Measurements from ENCODE around the gene TMSB4X.
"Not testable (repeated sequence)": the region's sequence is repeated elsewhere in the genome, so short reads cannot be mapped to it uniquely, and the experiment has no call there.

Gene TMSB4X

DNA sequence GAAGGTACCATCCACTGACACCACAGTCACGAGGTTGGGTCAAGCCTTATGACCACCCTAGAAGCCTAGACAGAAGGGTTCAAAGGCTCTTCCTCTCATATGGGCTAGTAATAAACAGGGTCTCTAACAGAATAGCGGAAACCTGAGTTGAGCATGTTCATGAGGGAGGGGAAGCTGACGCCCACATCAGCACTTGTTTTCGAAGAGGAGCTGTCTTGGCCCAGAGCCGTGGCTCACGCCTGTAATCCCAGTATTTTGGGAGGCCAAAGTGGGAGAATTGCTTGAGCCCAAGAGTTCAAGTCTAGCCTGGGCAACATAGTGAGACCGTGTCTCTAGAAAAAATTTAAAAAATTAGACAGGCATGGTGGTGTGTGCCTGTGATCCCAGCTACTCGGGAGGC is 21.5 kb upstream of the TMSB4X start:
- no peak for DNase-seq (ENCODE audit: low read depth)
- no peak overlapping the region for H3K4me3 ChIP-seq (ENCODE audit: low read depth, low read length)

DNA sequence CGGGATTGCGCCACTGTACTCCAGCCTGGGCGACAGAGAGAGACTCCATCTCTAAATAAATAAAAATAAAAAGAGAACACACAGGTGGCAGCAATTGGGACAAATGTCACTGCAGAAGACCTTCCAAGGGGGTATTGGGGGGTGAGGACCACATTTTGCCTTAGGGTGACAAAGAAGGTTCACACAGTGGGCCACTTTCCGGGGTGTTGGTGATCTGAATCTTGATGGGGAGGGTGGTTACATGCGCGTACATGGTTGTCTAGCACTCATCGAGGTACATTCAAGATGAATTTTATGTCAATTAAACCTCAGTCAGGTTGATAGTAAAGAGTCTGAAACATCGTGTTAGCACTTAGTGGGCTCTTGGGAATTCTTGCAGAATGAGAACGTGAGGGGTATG is 20.5 kb upstream of the TMSB4X start:
- no peak for DNase-seq (ENCODE audit: low read depth)
- H3K4me3 ChIP-seq (ENCODE audit: low read depth, low read length), result no peak overlapping the region

DNA sequence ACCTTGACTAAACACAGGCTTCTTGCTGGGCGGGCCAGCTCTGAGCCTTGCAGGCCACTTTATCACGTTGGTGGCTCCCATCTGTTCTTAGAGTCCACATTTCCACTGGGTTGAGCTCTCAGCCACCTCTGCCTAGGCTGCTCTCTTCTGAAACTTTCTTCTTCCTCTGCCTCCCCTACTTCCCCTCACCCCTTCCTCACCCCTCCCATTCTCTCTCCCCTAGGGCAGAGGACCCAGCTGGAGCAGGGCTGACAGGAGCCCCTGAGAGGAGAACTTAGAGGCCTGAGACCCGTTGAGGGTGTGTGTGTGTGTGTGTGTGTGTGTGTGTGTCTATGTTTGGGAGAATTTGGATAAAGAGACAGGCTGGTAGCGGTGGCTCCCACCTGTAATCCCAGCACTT is 19.9 kb upstream of the TMSB4X start:
- DNase-seq (ENCODE audit: low read depth), result no peak

DNA sequence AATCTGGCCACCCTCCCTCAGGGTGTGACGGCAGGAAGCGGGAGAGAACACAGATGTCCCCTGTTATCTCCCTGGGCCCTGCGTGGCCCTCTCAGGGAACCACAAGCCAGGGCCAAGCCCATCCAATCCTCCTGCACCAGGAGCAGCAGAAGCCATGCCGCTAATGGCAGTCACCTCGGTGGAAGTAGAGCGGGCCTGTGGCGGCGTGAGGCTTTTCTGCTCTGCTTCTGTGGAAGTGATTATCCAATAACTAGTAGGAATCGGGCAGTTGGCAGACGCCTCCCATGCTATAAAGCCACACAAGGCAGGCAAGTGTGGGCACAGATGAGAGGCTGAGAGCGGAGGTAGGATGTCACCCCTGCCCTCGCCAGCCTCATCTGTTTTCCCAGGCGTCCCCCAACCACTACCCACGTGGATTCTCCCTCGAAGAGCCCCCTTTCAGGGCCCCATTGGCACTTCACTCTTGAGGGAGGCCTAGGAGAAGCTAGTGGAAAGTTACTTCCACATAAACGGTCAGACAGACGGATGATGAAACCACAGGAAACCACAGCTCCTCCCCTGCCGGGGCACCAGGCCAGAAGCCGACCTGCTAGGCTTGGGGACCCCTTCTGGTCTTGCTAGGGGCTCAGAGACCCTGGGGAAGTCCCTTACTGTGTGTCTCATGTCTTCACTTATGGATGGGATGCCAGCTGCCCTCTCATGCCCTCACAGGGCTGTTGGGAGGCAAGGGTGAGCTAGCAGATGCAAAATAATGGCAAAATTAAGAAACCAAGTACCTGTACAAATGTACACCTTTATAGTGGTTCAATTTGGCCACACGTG is 18.8 kb upstream of the TMSB4X start:
- no peak overlapping the region for H3K4me3 ChIP-seq (ENCODE audit: low read depth, low read length)
- DNase-seq (ENCODE audit: low read depth), result peak; percentile 67

More for the DNA sequence above, 19.9 kb upstream of the TMSB4X start:
- H3K4me3 ChIP-seq (ENCODE audit: low read depth, low read length), result no peak overlapping the region

DNA sequence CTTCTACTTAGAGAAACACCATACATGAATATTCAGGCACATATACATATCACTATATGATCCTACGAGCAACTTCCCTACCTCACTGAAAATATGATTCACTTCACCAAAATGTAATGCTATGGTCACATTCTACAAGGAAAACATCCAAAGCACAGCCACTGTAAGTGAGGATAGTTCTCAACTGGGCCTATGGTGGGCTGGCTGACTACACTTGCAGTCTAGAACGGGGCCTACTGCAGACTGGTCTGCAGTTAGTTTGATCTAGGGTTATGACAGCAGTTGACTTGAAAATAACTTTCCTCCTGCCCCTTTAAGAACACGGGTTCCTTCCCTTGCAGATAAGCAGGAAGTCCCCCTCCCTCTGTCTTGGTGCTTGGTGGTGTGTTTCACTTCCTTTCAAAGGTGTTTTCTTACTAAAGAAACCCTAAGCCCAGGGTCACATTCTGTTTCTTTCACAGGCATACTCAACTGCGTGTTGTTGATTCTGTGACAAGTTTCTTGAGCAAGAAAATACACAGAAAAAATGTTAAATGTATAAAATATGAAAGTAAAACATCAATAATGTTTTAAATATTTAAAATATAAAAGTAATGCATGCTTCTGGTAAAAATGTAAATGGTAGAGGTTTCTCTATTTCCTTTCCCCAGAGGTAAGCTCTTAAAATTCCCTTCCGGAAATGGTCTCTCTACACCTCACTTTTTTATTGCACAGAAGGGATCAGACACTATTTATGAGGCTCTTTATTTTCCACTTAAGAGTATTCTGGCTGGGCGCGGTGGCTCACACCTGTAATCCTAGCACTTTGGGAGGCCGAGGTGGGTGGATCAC is 18.0 kb upstream of the TMSB4X start:
- DNase-seq (ENCODE audit: low read depth), result no peak
- H3K4me3 ChIP-seq (ENCODE audit: low read depth, low read length), result no peak overlapping the region

DNA sequence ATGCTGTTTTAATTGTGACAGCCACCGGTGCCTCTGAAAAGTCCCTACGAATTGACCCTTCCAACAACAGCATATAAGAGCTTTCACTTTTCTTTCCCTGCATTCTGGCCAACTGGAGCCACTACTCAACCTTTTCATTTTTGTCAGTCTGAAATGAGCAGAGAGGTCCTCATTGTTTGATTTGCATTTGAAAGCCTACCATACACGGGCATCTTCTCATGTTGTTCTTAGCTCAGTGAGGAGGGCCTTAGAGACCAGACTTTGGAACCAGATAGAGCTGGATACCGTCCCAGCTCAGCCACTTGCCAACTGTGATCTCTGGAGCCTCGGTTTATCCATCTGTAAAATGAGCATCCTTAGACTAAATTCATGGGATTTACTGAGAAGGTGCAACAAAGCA is 16.9 kb upstream of the TMSB4X start:
- no peak overlapping the region for H3K4me3 ChIP-seq (ENCODE audit: low read depth, low read length)
- no peak for DNase-seq (ENCODE audit: low read depth)

DNA sequence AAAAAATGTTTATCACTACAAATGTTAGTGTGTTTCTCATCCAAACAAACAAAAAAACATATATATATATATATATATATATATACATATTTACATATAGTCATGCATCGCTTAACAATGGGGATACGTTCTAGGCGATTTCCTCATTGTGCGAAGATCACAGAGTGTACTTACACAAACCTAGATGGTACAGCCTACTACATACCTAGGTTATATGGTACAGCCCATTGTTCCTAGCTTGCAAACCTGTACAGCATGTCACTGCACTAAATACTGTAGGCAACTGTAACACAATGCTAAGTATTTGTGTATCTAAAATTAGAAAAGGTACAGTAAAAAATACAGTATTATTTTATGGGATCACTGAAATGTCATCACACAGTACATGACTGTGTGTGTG is 16.4 kb upstream of the TMSB4X start:
- no peak overlapping the region for H3K4me3 ChIP-seq (ENCODE audit: low read depth, low read length)
- no peak for DNase-seq (ENCODE audit: low read depth)

DNA sequence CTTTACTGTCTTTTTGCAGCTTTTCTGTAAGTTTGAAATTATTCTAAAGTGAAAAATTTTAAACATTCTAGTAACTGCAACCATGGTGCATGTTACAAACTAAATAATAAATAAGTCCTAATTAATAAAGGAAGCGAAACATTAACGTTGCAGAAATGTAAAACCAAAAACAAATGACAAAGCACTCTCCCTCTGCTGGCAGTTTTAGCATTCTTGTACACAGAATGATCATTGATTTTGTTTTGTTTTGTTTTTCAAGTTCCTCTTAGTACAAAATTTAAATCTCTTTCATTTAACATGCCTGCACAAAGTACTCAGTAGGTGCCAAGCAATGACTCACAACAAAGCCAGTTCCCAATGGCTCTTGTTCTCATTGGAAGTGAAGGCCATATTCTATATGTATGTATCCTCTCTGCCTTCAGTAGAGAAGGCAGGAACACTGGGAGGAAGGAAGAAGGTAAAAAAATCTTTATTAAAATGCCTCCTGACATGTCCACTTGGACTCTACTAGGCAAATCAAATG is 13.7 kb upstream of the TMSB4X start:
- no peak for DNase-seq (ENCODE audit: low read depth)
- no peak overlapping the region for H3K4me3 ChIP-seq (ENCODE audit: low read depth, low read length)

DNA sequence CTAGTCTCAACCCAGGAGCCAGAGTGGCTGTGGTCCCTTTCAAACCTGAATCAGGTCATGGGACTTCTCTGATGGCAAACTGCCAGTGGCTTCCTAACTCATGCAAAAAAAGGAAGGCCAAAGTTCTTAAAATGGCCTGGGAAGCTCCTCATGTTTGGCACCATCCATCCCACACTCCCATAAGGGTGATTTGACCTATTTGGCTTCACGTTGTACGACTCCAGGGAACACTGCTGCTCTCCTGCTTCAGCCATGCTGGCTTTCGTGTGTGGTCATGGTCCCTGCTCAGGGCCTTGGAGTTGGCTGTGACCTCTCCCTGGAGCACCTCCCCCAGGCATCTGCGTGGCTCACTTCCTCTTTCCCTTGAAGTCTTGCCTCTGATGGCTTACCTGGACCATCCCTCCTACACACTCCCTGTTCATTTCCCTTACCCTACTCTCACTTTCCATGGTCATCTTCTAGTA is 12.8 kb upstream of the TMSB4X start:
- no peak overlapping the region for H3K4me3 ChIP-seq (ENCODE audit: low read depth, low read length)
- DNase-seq (ENCODE audit: low read depth), result no peak

DNA sequence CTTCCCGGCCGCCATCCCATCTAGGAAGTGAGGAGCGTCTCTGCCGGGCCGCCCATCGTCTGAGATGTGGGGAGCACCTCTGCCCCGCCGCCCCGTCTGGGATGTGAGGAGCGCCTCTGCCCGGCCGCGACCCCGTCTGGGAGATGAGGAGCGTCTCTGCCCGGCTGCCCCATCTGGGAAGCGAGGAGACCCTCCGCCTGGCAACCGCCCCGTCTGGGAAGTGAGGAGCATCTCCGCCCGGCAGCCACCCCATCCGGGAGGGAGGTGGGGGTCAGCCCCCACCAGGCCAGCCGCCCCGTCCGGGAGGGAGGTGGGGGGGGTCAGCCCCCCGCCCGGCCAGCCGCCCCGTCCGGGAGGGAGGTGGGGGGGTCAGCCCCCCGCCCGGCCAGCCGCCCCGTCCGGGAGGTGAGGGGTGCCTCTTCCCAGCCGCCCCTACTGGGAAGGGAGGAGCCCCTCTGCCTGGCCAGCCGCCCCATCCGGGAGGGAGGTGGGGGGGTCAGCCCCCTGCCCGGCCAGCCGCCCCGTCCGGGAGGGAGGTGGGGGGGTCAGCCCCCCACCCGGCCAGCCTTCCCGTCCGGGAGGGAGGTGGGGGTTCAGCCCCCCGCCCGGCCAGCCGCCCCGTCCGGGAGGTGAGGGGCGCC is 11.6 kb upstream of the TMSB4X start:
- not testable (repeated sequence) for H3K4me3 ChIP-seq (ENCODE audit: low read depth, low read length); DNase-seq (ENCODE audit: low read depth)

DNA sequence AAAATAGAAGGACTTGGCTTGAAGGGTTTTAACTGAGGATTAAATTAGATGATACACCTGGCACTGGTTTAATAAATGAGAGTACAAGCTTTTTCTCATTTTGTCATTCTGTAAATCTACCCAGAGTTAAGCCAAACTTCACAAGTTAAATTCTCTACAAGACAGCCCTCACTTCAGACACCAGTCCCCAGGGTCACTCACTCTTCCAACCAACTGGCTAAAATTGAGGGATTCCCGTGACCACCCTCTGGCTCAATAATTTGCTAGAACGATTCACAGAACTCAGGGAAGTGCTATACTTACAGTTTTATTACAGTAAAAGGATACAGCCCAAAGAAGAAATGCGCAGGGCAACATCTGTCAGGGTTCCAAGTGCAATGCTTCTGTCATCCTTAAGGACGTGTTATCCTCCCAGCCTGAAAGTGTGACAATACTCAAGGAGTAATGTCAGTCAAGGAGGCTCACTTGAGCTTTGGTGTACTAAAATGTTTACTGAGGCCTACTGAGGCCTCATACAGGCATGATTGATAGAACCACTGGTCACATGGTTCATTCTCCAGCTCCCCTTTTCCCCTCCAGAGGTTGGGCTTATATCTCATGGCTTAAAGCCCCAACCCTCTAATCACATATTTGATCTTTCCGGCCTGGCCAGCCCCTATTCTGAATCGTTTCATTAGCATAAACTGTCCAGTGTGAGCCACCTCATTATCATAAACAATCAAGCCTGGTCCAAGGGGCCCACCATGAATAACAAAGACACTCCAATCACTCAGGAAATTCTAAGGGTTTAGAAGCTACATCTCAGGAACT is 9.6 kb upstream of the TMSB4X start:
- no peak overlapping the region for H3K4me3 ChIP-seq (ENCODE audit: low read depth, low read length)
- DNase-seq (ENCODE audit: low read depth), result no peak

GRCh38 chrX:12966151-12966550 is 8.8 kb upstream of the TMSB4X start:
- DNase-seq (ENCODE audit: low read depth), result no peak
- no peak overlapping the region for H3K4me3 ChIP-seq (ENCODE audit: low read depth, low read length)

GRCh38 chrX:12967711-12968465 is 7.0 kb upstream of the TMSB4X start:
- no peak for DNase-seq (ENCODE audit: low read depth)

GRCh38 chrX:12970691-12971202 is 4.2 kb upstream of the TMSB4X start:
- DNase-seq (ENCODE audit: low read depth), result peak; percentile 52
- H3K4me3 ChIP-seq (ENCODE audit: low read depth, low read length), result no peak overlapping the region

More at GRCh38 chrX:12967711-12968465, 7.0 kb upstream of the TMSB4X start:
- no peak overlapping the region for H3K4me3 ChIP-seq (ENCODE audit: low read depth, low read length)

- no peak for DNase-seq (ENCODE audit: low read depth)
- no peak overlapping the region for H3K4me3 ChIP-seq (ENCODE audit: low read depth, low read length)
Observed at GRCh38 chrX:12971282-12972003, 3.5 kb upstream of the TMSB4X start.

GRCh38 chrX:12972243-12972642 is 2.7 kb upstream of the TMSB4X start:
- DNase-seq (ENCODE audit: low read depth), result no peak
- no peak overlapping the region for H3K4me3 ChIP-seq (ENCODE audit: low read depth, low read length)

DNA sequence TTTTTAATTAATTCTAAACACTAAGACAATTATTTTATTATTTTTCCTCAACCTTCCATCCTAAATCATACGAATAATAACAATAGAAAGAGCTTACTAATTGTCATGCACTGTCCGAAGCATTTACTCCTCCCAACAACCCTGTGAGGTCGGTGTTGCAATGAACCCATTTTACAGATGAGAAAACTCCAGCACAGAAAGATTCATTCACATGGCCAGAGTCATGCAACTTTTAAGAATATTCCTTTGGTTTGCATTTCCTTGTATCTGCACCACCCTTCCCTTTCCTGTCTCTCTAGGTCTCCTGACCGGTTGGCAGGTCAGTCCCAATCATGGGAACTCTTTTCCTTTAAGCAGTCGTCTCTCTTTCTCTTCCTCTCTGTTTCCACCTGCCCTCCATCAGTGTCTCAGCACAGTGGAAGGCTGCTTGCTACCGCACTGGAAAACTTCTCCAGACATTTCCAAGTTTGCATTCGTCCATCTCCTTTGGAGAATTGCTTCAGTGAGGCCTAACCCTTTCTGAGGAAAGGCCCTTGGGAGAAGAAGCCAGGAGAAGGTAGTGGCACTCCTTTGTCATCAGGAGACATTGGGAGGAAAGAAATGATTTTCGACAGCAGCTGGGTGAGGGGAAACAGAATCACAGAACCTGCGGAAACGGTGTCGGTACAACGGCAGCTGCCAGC is 1.9 kb upstream of the TMSB4X start:
- no peak overlapping the region for H3K4me3 ChIP-seq (ENCODE audit: low read depth, low read length)
- no peak for DNase-seq (ENCODE audit: low read depth)
